Measurements from ENCODE around the gene RPRM.

Gene RPRM

DNA sequence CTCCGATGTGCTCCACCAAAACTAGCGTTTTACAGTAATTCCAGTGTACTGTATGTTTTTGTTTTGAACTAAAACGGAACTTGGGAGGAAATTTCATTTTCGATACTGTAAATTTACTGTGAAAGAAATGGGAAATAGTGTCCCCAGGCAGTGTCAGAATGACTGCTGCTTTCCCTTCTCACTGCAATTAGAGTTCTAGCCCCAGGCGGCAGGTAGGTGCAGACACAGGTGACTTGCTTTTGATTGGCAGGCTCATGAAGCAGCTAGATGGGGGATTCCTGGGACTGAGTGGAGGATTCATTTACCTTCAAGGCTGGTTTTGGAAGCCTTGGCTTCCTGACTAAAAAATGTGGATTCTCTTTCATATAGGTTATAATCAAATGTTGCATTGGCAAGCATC, 27.0 kb downstream of the RPRM start:
- no peak for TF ChIP-seq FOXP2 (optimal IDR thresholded peaks at IDR 0.05; ENCODE audit: borderline replicate concordance, extremely low read depth, extremely low read length, insufficient read depth)
- TF ChIP-seq POLR2AphosphoS5 (IDR thresholded peaks at IDR 0.05; ENCODE audit: low read depth, low read length), result no peak
- no peak for TF ChIP-seq TAF1 (IDR thresholded peaks at IDR 0.05; ENCODE audit: borderline replicate concordance, insufficient read depth, low read length)
- TF ChIP-seq REST (IDR thresholded peaks at IDR 0.05; ENCODE audit: insufficient read depth in 1 of 2, low read depth in 2 of 2, low read length in 2 of 2), result no peak
- no peak for TF ChIP-seq SIN3A (IDR thresholded peaks at IDR 0.05; ENCODE audit: borderline replicate concordance, insufficient read depth, low read length)

- TF ChIP-seq REST (IDR thresholded peaks at IDR 0.05; ENCODE audit: insufficient read depth in 1 of 2, low read depth in 2 of 2, low read length in 2 of 2), result no peak
- no peak for TF ChIP-seq FOXP2 (optimal IDR thresholded peaks at IDR 0.05; ENCODE audit: borderline replicate concordance, extremely low read depth, extremely low read length, insufficient read depth)
- no peak for TF ChIP-seq TAF1 (IDR thresholded peaks at IDR 0.05; ENCODE audit: borderline replicate concordance, insufficient read depth, low read length)
- no peak for TF ChIP-seq POLR2AphosphoS5 (IDR thresholded peaks at IDR 0.05; ENCODE audit: low read depth, low read length)
- TF ChIP-seq SIN3A (IDR thresholded peaks at IDR 0.05; ENCODE audit: borderline replicate concordance, insufficient read depth, low read length), result no peak
These were observed 35.5 kb downstream of the RPRM start for GRCh38 chr2:153443106-153443505.

DNA sequence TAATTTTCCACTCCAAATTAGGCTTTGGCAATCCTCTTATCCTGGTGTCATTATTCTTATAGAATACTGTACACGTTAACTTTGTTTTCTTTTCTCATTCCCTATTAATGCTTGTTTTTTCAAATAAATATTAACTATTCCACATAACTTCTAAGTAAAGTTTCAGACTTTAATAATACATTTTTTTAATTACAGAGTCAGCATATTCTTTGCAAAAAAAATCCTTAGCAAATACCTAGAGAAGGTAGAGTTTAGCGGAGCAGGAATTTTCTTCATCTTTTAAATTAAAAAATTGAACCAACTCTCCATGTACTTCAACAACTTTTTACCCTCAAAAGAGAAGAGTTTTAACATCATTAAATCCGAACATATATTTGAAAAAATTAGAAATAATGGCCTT, 45.2 kb downstream of the RPRM start:
- TF ChIP-seq REST (IDR thresholded peaks at IDR 0.05; ENCODE audit: insufficient read depth in 1 of 2, low read depth in 2 of 2, low read length in 2 of 2) (no peak), POLR2AphosphoS5 (IDR thresholded peaks at IDR 0.05; ENCODE audit: low read depth, low read length) (no peak), TAF1 (IDR thresholded peaks at IDR 0.05; ENCODE audit: borderline replicate concordance, insufficient read depth, low read length) (no peak), SIN3A (IDR thresholded peaks at IDR 0.05; ENCODE audit: borderline replicate concordance, insufficient read depth, low read length) (no peak), FOXP2 (optimal IDR thresholded peaks at IDR 0.05; ENCODE audit: borderline replicate concordance, extremely low read depth, extremely low read length, insufficient read depth) (no peak)

- no peak for TF ChIP-seq TAF1 (IDR thresholded peaks at IDR 0.05; ENCODE audit: borderline replicate concordance, insufficient read depth, low read length)
- no peak for TF ChIP-seq REST (IDR thresholded peaks at IDR 0.05; ENCODE audit: insufficient read depth in 1 of 2, low read depth in 2 of 2, low read length in 2 of 2)
- TF ChIP-seq POLR2AphosphoS5 (IDR thresholded peaks at IDR 0.05; ENCODE audit: low read depth, low read length), result no peak
These were observed 46.2 kb downstream of the RPRM start for GRCh38 chr2:153432381-153432780.

- no peak for TF ChIP-seq FOXP2 (optimal IDR thresholded peaks at IDR 0.05; ENCODE audit: borderline replicate concordance, extremely low read depth, extremely low read length, insufficient read depth)
- no peak for TF ChIP-seq TAF1 (IDR thresholded peaks at IDR 0.05; ENCODE audit: borderline replicate concordance, insufficient read depth, low read length)
These were observed 47.4 kb downstream of the RPRM start for GRCh38 chr2:153431114-153431513.

Data from PFSK-1 (cell line).